GM19372 (cell line): ENCODE data around the gene C2orf69.
A peak's percentile ranks its signal among the peaks of the same experiment; 100 is the strongest.

Experiments
- ATAC-seq: cut with Tn5 transposase; IDR thresholded peaks from one replicate; pipeline ENCODE4 v1.9.1; 2021; ENCODE audit warnings: mild to moderate bottlenecking, low read depth, moderate library complexity; ENCODE audit not compliant: unreplicated experiment

C2orf69 gene, protein sequence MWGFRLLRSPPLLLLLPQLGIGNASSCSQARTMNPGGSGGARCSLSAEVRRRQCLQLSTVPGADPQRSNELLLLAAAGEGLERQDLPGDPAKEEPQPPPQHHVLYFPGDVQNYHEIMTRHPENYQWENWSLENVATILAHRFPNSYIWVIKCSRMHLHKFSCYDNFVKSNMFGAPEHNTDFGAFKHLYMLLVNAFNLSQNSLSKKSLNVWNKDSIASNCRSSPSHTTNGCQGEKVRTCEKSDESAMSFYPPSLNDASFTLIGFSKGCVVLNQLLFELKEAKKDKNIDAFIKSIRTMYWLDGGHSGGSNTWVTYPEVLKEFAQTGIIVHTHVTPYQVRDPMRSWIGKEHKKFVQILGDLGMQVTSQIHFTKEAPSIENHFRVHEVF

GRCh38 chr2:199911052-199911876 is at the start of gene C2orf69:
C2orf69 (plus strand) TSS chr2:199911293; CDS start chr2:199911439, 146 bp downstream.
- ATAC-seq, result peak; percentile 83

- no peak for ATAC-seq
Measured at GRCh38 chr2:199862788-199863187, 48.3 kb upstream of the C2orf69 start.

GRCh38 chr2:199865905-199866304 is 45.2 kb upstream of the C2orf69 start:
- no peak for ATAC-seq

GRCh38 chr2:199868431-199869226 is 42.5 kb upstream of the C2orf69 start:
- no peak for ATAC-seq

DNA sequence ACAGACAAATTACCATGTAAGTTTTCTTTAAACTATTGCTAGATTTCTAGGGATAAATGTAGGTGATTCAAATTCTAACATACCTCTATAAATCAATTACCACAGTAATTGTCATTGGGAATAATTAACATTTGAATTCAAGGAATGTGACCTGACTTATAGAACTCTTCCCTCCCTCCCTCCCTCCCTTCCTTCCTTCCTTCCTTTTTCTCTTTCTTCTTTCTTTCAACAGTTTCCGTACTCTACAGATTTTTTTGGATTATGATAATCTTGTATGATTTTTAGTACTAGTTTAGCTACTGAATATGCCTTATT is 41.9 kb upstream of the C2orf69 start:
- no peak for ATAC-seq

DNA sequence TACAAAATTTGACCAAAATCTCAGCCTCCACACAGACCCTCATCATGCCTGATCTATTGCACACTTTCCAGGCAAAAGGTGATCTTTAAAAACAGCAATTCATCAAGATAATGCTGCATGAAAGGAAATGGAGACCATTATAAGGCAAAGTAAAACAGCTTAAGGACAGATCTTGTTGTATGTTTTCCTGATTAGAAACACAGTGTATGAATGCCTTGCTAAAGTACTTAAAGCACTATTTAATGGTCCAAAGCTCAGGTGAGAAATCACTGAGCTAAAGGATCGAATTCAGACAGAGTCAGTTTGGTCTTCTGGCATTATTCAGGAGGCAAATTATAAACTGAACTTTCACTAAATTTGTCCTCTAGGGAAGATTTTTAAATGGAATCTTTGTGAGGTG is 41.4 kb upstream of the C2orf69 start:
- no peak for ATAC-seq

DNA sequence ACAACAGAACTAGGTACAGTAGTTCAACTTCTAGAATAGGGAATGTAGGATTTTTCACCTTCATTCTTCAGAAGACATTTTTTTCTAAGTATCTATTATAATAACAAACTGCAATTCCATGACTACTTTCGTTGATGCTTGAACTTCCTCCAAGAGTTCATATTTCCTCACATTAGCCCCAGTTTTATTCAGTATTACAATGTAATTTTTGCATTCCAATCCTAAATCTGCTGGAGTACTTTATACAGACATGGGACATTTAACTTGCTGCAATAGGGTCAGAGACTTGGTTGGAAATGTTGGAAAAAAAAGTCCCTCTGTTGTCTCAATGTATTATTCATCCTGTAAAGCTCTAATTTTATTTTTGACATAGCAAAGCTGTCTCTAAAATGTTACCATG is 40.5 kb upstream of the C2orf69 start:
- no peak for ATAC-seq

GRCh38 chr2:199874209-199874608 is 36.9 kb upstream of the C2orf69 start:
- ATAC-seq, result no peak

GRCh38 chr2:199875400-199875799 is 35.7 kb upstream of the C2orf69 start:
- ATAC-seq, result no peak

DNA sequence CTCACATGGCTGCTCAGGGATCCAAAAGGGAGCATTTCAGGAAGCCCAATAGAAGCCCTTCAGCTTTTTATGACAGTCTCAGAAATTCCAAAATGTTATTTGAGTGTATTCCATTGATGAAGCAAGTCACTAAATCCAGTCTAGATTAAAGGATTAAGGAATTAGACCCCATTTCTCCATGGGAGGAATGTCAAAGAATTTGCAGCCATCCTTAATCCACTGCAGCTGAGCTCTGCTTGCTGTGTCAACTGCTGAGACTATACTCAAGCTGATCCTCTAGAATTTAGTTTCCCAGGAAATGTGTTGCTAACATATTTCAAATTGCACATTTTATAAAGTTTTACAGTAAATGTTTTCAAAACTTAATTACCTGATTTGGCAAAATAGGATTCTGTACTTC is 28.4 kb upstream of the C2orf69 start:
- ATAC-seq, result no peak

- no peak for ATAC-seq
Measured at GRCh38 chr2:199883474-199884212, 27.4 kb upstream of the C2orf69 start.

DNA sequence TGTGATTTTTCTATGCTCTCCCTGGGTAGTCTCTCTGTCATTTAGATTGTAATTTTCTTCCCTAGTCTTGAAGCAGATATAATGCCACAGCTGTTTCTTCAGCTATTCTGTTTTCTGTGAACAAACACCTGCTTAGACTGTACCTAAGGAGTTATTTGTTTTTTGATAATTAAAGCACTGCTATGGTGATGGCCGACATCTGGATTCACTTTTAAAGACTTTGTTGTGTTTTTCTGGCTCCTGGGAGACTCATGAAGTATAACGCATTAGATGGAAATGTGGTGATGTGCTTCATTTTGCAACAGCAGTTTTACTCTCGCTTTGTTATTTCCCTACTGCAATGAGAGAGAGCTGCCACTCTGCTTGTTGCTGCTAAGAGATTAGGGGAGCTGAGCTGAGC is 15.7 kb upstream of the C2orf69 start:
- no peak for ATAC-seq

DNA sequence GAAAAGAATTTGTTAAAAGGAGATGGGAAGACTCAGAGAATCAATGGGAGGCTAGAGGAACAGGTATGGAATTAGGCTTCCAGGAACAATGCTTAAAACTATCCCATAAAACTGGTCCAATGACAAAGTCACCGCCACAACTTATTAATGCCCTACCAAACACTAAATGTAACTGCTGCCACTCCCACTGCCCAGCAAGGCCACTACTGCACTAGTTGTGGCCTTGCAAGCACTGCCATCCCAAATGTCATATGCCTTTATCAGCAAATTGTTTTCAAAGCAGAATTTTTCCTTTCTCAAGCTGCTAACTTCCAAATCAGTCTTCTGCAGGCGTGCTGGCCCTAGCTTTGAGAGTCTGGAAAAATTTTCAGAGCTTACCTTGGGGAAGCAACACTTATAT is 14.5 kb upstream of the C2orf69 start:
- no peak for ATAC-seq

DNA sequence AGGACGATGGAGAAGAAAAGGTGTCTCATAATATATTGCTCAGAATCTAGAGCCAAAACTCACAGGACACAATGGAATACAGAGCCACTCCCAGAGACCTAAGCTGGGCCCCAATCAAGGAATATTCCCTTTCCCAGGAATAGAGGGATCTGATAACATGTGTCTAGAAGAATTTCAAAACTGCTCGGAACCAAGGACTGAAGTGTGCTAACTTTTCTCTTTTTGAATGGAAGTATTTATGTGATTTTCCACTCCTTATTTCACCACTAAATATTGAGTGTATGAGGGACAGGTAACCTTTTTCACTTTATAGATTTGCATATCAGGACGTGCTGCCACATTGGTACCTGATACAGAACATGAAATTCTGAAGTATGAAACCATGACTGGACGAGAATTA is 9.2 kb upstream of the C2orf69 start:
- ATAC-seq, result no peak

DNA sequence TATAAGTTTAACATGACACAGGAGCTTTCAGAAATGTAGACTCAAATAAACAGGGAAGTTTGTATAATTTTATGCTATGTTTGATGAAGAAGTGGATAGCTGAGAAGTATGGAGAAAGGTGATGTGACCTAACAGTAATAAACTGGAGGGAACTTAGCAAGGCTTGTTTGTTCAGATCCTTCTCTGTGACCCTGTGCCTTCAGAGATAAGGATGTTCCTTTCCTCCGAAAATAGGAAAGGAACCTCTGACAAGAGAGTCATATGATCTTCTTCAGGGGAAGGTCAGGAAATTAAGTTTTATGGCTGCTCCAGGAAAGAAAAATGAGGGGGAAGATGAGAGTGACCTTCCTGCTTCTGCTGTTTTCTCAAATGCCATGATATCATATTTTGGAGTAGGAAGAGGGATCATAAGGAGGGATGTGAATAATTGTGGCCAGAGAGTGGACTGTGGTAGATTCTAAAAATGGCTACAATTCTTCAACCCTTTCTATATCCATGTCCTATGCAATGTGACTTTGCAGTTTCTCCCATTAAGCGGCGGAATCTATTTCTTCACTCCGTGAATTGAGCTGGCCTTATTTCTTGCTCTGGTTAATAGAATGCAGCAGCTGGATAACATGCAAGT is 8.5 kb upstream of the C2orf69 start:
- ATAC-seq, result no peak

- no peak for ATAC-seq
Measured at GRCh38 chr2:199903111-199903510, 8.0 kb upstream of the C2orf69 start.

- ATAC-seq, result no peak
Measured at GRCh38 chr2:199907008-199907714, 3.9 kb upstream of the C2orf69 start.

GRCh38 chr2:199910338-199911051 is 598 bp upstream of the C2orf69 start:
- no peak for ATAC-seq

DNA sequence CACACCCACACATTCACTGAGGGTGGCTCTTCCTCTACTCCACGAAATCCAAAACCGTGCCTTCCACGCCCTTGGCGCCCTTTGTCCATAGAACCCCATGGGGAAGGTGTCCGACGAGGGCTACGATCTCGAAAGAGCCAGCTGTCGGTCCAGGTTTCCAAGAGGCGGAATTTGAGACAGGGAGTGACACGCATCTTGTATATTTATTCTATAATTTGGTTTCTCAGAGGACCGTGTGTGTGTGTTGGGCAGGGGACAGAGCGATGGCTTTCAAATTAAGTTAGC is 726 bp downstream of the C2orf69 start:
- no peak for ATAC-seq
